B cell (primary cell): Measurements from ENCODE around the gene UBE2J2.

Experiments
- CTCF ChIP-seq: fragments of 200-600 bp; IDR thresholded peaks from one replicate; pipeline ENCODE4 v1.8.0; 2022; ENCODE audit warnings: antibody characterized with exemption, mild to moderate bottlenecking
- EZH2 ChIP-seq: IDR thresholded peaks from 2 replicates; pipeline ENCODE4 v1.6.1; 2012; ENCODE audit warnings: borderline replicate concordance, low read depth, mild to moderate bottlenecking, moderate library complexity, low read length; ENCODE audit not compliant: insufficient read depth, poor library complexity, severe bottlenecking

- no peak for TF ChIP-seq CTCF
- TF ChIP-seq EZH2: no peak
These were observed 39.4 kb downstream of the UBE2J2 start for GRCh38 chr1:1234180-1234808.
